Dermis blood vessel endothelial cell (primary cell): Measurements from ENCODE around the gene GHRL. TPM values are rescaled to one million over a fixed set of nuclear protein-coding genes. Genes with fewer than 3 reads are reported as not detected.
A peak's percentile ranks its signal among the peaks of the same experiment; 100 is the strongest.

Experiments
- DNase-seq: peaks from one replicate; pipeline ENCODE4 v3.0.0; 2010
- total RNA-seq: library from RNA; depleted of rRNA; stranded (reverse); fragments of >200 nt; gene quantifications from 2 replicates; pipeline ENCODE4 v1.2.3, GENCODE V29; 2014

The GHRL gene
- total RNA-seq, 1 donor from 2014 or later = 0.68 TPM

- DNase-seq = no peak
These were observed 1.4 kb upstream of the GHRL start for GRCh38 chr3:10294030-10294586.

- DNase-seq = no peak
These were observed 1.1 kb downstream of the GHRL start for GRCh38 chr3:10291641-10292040.

- DNase-seq = no peak
These were observed 2.1 kb downstream of the GHRL start for GRCh38 chr3:10290481-10291176.

- no peak for DNase-seq
These were observed 2.9 kb downstream of the GHRL start for GRCh38 chr3:10289787-10290355.

- no peak for DNase-seq
These were observed 3.7 kb downstream of the GHRL start for GRCh38 chr3:10289077-10289476.

- DNase-seq = no peak
These were observed 4.2 kb downstream of the GHRL start for GRCh38 chr3:10288575-10288960.

- DNase-seq = no peak
These were observed 4.7 kb downstream of the GHRL start for GRCh38 chr3:10287936-10288574.

GRCh38 chr3:10286596-10287295 is 6.0 kb downstream of the GHRL start:
- peak; percentile 92 for DNase-seq

GRCh38 chr3:10286133-10286524 is 6.6 kb downstream of the GHRL start:
- DNase-seq = no peak

- no peak for DNase-seq
These were observed 7.2 kb downstream of the GHRL start for GRCh38 chr3:10285272-10286132.

GRCh38 chr3:10284496-10284895 is 8.3 kb downstream of the GHRL start:
- no peak for DNase-seq

- DNase-seq = no peak
These were observed 9.1 kb downstream of the GHRL start for GRCh38 chr3:10283638-10284037.

GRCh38 chr3:10281951-10282350 is 10.8 kb downstream of the GHRL start:
- no peak for DNase-seq

GRCh38 chr3:10280571-10280970 is 12.2 kb downstream of the GHRL start:
- no peak for DNase-seq

- peak; percentile 28 for DNase-seq
These were observed 12.6 kb downstream of the GHRL start for GRCh38 chr3:10280177-10280529.

- no peak for DNase-seq
These were observed 13.2 kb downstream of the GHRL start for GRCh38 chr3:10279384-10280176.

- no peak for DNase-seq
These were observed 14.2 kb downstream of the GHRL start for GRCh38 chr3:10278501-10278900.

GRCh38 chr3:10277115-10277625 is 15.6 kb downstream of the GHRL start:
- no peak for DNase-seq

GRCh38 chr3:10274601-10275000 is 18.1 kb downstream of the GHRL start:
- DNase-seq = no peak

- DNase-seq = no peak
These were observed 18.9 kb downstream of the GHRL start for GRCh38 chr3:10273702-10274305.

- DNase-seq = no peak
These were observed 19.8 kb downstream of the GHRL start for GRCh38 chr3:10272977-10273376.
